Inflammatory macrophage treated with lipopolysaccharide for 1 hour (primary cell): ENCODE results near the gene CORO7.

Source experiments
- DNase-seq, 2 donors: peaks; one replicate each; pipeline ENCODE4 v3.0.0-alpha.2; 2020 to 2022

Gene CORO7

GRCh38 chr16:4319454-4320421 lies 96.7 kb downstream of the CORO7 start:
- DNase-seq: no peak

- DNase-seq: no peak
Measured at GRCh38 chr16:4318967-4319366, 97.4 kb downstream of the CORO7 start.

GRCh38 chr16:4318451-4318910 lies 97.9 kb downstream of the CORO7 start:
- DNase-seq: no peak

- no peak for DNase-seq
Measured at GRCh38 chr16:4317532-4318450, 98.6 kb downstream of the CORO7 start.

GRCh38 chr16:4316864-4317531 lies 99.4 kb downstream of the CORO7 start:
- DNase-seq: no peak

- DNase-seq: no peak
Measured at GRCh38 chr16:4316108-4316863, 100.1 kb downstream of the CORO7 start.

- no peak for DNase-seq
Measured at GRCh38 chr16:4315186-4316107, 100.9 kb downstream of the CORO7 start, which contains the start of gene GLIS2. Gene GLIS2, plus strand, starts transcription at chr16:4316067. Its CDS starts 16,214 bp downstream, at chr16:4332281.

GRCh38 chr16:4314532-4315185 lies 101.7 kb downstream of the CORO7 start:
- DNase-seq: no peak

GRCh38 chr16:4313563-4314531 lies 102.5 kb downstream of the CORO7 start:
- peak in 1 of 2 donors; percentile 56 for DNase-seq

- DNase-seq: peak; percentile 35 to 44
Measured at GRCh38 chr16:4309833-4310266, 106.5 kb downstream of the CORO7 start.

GRCh38 chr16:4309102-4309832 lies 107.1 kb downstream of the CORO7 start:
- DNase-seq: no peak

GRCh38 chr16:4307215-4308037 lies 109.0 kb downstream of the CORO7 start:
- peak; percentile 92 to 96 for DNase-seq

- no peak for DNase-seq
Measured at GRCh38 chr16:4306470-4307214, 109.8 kb downstream of the CORO7 start.
